Keratinocyte (primary cell): ENCODE data around the gene MYL12A. TPM values are rescaled to one million over a fixed set of nuclear protein-coding genes. Genes with fewer than 3 reads are reported as not detected.

Experiments used
- DNase-seq: peaks from one replicate; pipeline ENCODE4 v3.0.0-alpha.2; 2011; ENCODE audit warnings: low read depth, missing footprints, low spot score
- FAIRE-seq: peaks from 2 replicates; lab custom pipeline; 2011; peaks lifted over from hg19 to GRCh38; lab: Jason Lieb, UNC
- H2AFZ ChIP-seq: 2 replicates; pipeline ENCODE4 v1.6.0; 2012; ENCODE audit warnings: low read length, control low read depth, inconsistent platforms; ENCODE audit not compliant: control insufficient read depth
- H3K27ac ChIP-seq: 2 replicates; pipeline ENCODE4 v1.5.1; 2011; ENCODE audit warnings: low read length; ENCODE audit not compliant: control insufficient read depth, insufficient read depth
- H3K27me3 ChIP-seq: 3 replicates; pipeline ENCODE4 v1.6.0; 2011; ENCODE audit warnings: low read length; ENCODE audit not compliant: control insufficient read depth, insufficient read depth; ENCODE audit errors: extremely low read depth
- H3K36me3 ChIP-seq, 2 experiments: 2 replicates in 1 of 2; 3 replicates in 1 of 2; pipeline ENCODE4 v1.5.1; 2011; ENCODE audit warnings: low read length in 2 of 2, mild to moderate bottlenecking in 1 of 2; ENCODE audit not compliant: control insufficient read depth in 2 of 2, insufficient read depth in 2 of 2; ENCODE audit errors: extremely low read depth in 1 of 2
- H3K4me1 ChIP-seq: 3 replicates; pipeline ENCODE4 v1.5.1; 2011; ENCODE audit warnings: low read length; ENCODE audit not compliant: control insufficient read depth, insufficient read depth; ENCODE audit errors: extremely low read depth
- H3K4me2 ChIP-seq: 3 replicates; pipeline ENCODE4 v1.6.0; 2011; ENCODE audit warnings: low read depth, low read length; ENCODE audit not compliant: control insufficient read depth, insufficient read depth; ENCODE audit errors: extremely low read depth
- H3K4me3 ChIP-seq, 3 experiments: fragments of 200-600 bp in 1 of 3; sonication (generic) in 1 of 3; 2 replicates in 2 of 3; 3 replicates in 1 of 3; pipeline ENCODE4 v1.5.1; 2011 to 2016; ENCODE audit warnings: low read length in 3 of 3, mild to moderate bottlenecking in 3 of 3, control low read depth in 2 of 3, inconsistent platforms in 1 of 3, low read depth in 1 of 3, mixed read lengths in 1 of 3, mixed run types in 1 of 3, moderate library complexity in 1 of 3; ENCODE audit not compliant: control insufficient read depth in 2 of 3, insufficient read depth in 2 of 3; ENCODE audit errors: extremely low read depth in 1 of 3
- H3K79me2 ChIP-seq: 2 replicates; pipeline ENCODE4 v1.6.0; 2012; ENCODE audit warnings: low read length; ENCODE audit not compliant: control insufficient read depth, insufficient read depth
- H3K9ac ChIP-seq: 3 replicates; pipeline ENCODE4 v1.6.0; 2011; ENCODE audit warnings: low read length; ENCODE audit not compliant: control insufficient read depth, insufficient read depth; ENCODE audit errors: extremely low read depth
- H3K9me1 ChIP-seq: 3 replicates; pipeline ENCODE4 v1.6.0; 2011; ENCODE audit warnings: low read length; ENCODE audit not compliant: control insufficient read depth, insufficient read depth; ENCODE audit errors: extremely low read depth
- H3K9me3 ChIP-seq: 2 replicates; pipeline ENCODE4 v1.5.1; 2012; ENCODE audit warnings: low read depth, low read length; ENCODE audit not compliant: control insufficient read depth
- H4K20me1 ChIP-seq: 3 replicates; pipeline ENCODE4 v1.6.0; 2011; ENCODE audit warnings: low read length; ENCODE audit not compliant: control insufficient read depth, insufficient read depth; ENCODE audit errors: extremely low read depth
- CTCF ChIP-seq, 3 experiments: IDR thresholded peaks in 1 of 3; conservative IDR thresholded peaks in 1 of 3; optimal IDR thresholded peaks in 1 of 3; 2 replicates in 2 of 3; 3 replicates in 1 of 3; pipeline versions ENCODE3 to v1.5.1; 2011; ENCODE audit warnings: low read length in 3 of 3, mild to moderate bottlenecking in 3 of 3, moderate library complexity in 2 of 3, control low read depth in 1 of 3, inconsistent platforms in 1 of 3; ENCODE audit not compliant: insufficient read depth in 2 of 3; ENCODE audit errors: extremely low read depth in 1 of 3
- EZH2 ChIP-seq: IDR thresholded peaks from one replicate; pipeline ENCODE4 v1.6.1; 2012; ENCODE audit warnings: inconsistent platforms, mild to moderate bottlenecking, low read length, moderate library complexity
- dilution Hi-C: fragments of 300-500 bp; cut with MboI; formaldehyde crosslinking; loops from one replicate; pipeline ENCODE4 v1.7.0; 2020; ENCODE audit warnings: low sequenced_read_pairs; ENCODE audit not compliant: extremely low pct_ligation_motif_present
- polyA plus RNA-seq, 5 experiments: library from polyadenylated mRNA; depleted of rRNA in 3 of 5; stranded (reverse) in 3 of 5; stranded (forward) in 1 of 5; unstranded in 1 of 5; fragments of >200 nt; gene quantifications; 1 replicate in 1 of 5; 2 replicates in 3 of 5; 3 replicates in 1 of 5; pipeline versions ENCODE4 v1.2.1 to v1.2.3, GENCODE V29; 2011 to 2012; ENCODE audit warnings: missing spikeins in 2 of 5, low read depth in 1 of 5, low replicate concordance in 1 of 5

MYL12A gene
- polyA plus RNA-seq, 1 donor (not counting 4 experiments of a cell fraction or from before 2014, with no cell fraction given), result 759 TPM

- Histone ChIP-seq H3K4me1 (peaks cover 56% of the 10 kb centered on the region), H3K9me3 (no peaks in the 10 kb centered on the region), H2AFZ (no peak overlapping the region), H3K27me3 (no peaks in the 10 kb centered on the region), H4K20me1 (peaks cover 73% of the 10 kb centered on the region), H3K4me2 (peak overlapping the region; percentile 77), H3K27ac (peak overlapping the region; percentile 56), H3K4me3 (peak overlapping the region in 2 of 3 experiments; percentile 41 to 46), H3K9me1 (peaks cover 18% of the 10 kb centered on the region), H3K9ac (no peak overlapping the region), H3K79me2 (peaks cover 100% of the 10 kb centered on the region), H3K36me3 (peaks cover 5 to 13% of the 10 kb centered on the region in 2 experiments)
- no peak for FAIRE-seq
- dilution Hi-C loops, result no loop called here
- no peak for DNase-seq
- TF ChIP-seq EZH2 (no peak), CTCF (optimal IDR thresholded peaks at IDR 0.05 in 1 of 3, IDR thresholded peaks at IDR 0.05 in 1 of 3, conservative IDR thresholded peaks at IDR 0.05 in 1 of 3; ENCODE audit: extremely low read depth in 1 of 3, insufficient read depth in 2 of 3, low read length in 3 of 3) (no peak)
Observed at GRCh38 chr18:3269241-3269913, 21.8 kb downstream of the MYL12A start.

- dilution Hi-C loops, result no loop called here
- Histone ChIP-seq H3K9ac (no peak overlapping the region), H3K4me2 (peak overlapping the region; percentile 77), H3K4me1 (peaks cover 51% of the 10 kb centered on the region), H2AFZ (no peak overlapping the region), H3K27ac (peak overlapping the region; percentile 56), H4K20me1 (peaks cover 68% of the 10 kb centered on the region), H3K9me1 (peaks cover 18% of the 10 kb centered on the region), H3K36me3 (peaks cover 6 to 13% of the 10 kb centered on the region in 2 experiments), H3K79me2 (peaks cover 100% of the 10 kb centered on the region), H3K9me3 (no peaks in the 10 kb centered on the region), H3K27me3 (no peaks in the 10 kb centered on the region), H3K4me3 (peak overlapping the region in 2 of 3 experiments; percentile 12 to 18)
- FAIRE-seq, result no peak
- DNase-seq, result no peak
- no peak for TF ChIP-seq CTCF (optimal IDR thresholded peaks at IDR 0.05 in 1 of 3, IDR thresholded peaks at IDR 0.05 in 1 of 3, conservative IDR thresholded peaks at IDR 0.05 in 1 of 3; ENCODE audit: extremely low read depth in 1 of 3, insufficient read depth in 2 of 3, low read length in 3 of 3)
Observed at GRCh38 chr18:3269914-3270299, 22.3 kb downstream of the MYL12A start.
